Activated CD4-positive, alpha-beta T cell treated with anti-CD3 and anti-CD28 coated beads, Interleukin-2, amount 10 ng/mL, durations not matched to agents 7 days and 5 days (primary cell): ENCODE results near the gene BTN2A1. TPM values are rescaled to one million over a fixed set of nuclear protein-coding genes. Genes with fewer than 3 reads are reported as not detected.
A peak's percentile ranks its signal among the peaks of the same experiment; 100 is the strongest.

Experiments
- CTCF ChIA-PET: fragments of 350-600 bp; sonication (Branson Sonifier 250); formaldehyde crosslinking; loops from one replicate; lab custom pipeline; 2021; ENCODE audit warnings: antibody characterized with exemption; lab: Charles Lee
- POLR2A ChIA-PET: fragments of 350-600 bp; sonication (Branson Sonifier 250); formaldehyde crosslinking; loops from one replicate; lab custom pipeline; 2021; ENCODE audit warnings: antibody characterized with exemption; lab: Charles Lee
- DNase-seq: peaks from one replicate; pipeline ENCODE4 v3.0.0-alpha.2; 2020
- H3K27ac Mint-ChIP-seq: one replicate; pipeline ENCODE4 v1.8.0; 2021; ENCODE audit warnings: mild to moderate bottlenecking, moderate library complexity, mixed read lengths
- H3K27me3 Mint-ChIP-seq: one replicate; pipeline ENCODE4 v1.8.0; 2021; ENCODE audit warnings: mixed read lengths
- H3K36me3 Mint-ChIP-seq: one replicate; pipeline ENCODE4 v1.8.0; 2021; ENCODE audit warnings: low read depth, mixed read lengths
- H3K4me1 Mint-ChIP-seq: one replicate; pipeline ENCODE4 v1.8.0; 2021; ENCODE audit warnings: mixed read lengths
- H3K4me3 Mint-ChIP-seq: one replicate; pipeline ENCODE4 v1.8.0; 2021; ENCODE audit warnings: mild to moderate bottlenecking, moderate library complexity, mixed read lengths
- H3K9me3 Mint-ChIP-seq: one replicate; pipeline ENCODE4 v1.8.0; 2021; ENCODE audit warnings: mixed read lengths
- total RNA-seq, 2 experiments: library from RNA; stranded (reverse); gene quantifications; one replicate each; pipeline ENCODE4 v1.2.3, GENCODE V29; 2021

Gene BTN2A1
- total RNA-seq, 2 experiments from 2014 or later = 33.7 to 34.3 TPM

DNA sequence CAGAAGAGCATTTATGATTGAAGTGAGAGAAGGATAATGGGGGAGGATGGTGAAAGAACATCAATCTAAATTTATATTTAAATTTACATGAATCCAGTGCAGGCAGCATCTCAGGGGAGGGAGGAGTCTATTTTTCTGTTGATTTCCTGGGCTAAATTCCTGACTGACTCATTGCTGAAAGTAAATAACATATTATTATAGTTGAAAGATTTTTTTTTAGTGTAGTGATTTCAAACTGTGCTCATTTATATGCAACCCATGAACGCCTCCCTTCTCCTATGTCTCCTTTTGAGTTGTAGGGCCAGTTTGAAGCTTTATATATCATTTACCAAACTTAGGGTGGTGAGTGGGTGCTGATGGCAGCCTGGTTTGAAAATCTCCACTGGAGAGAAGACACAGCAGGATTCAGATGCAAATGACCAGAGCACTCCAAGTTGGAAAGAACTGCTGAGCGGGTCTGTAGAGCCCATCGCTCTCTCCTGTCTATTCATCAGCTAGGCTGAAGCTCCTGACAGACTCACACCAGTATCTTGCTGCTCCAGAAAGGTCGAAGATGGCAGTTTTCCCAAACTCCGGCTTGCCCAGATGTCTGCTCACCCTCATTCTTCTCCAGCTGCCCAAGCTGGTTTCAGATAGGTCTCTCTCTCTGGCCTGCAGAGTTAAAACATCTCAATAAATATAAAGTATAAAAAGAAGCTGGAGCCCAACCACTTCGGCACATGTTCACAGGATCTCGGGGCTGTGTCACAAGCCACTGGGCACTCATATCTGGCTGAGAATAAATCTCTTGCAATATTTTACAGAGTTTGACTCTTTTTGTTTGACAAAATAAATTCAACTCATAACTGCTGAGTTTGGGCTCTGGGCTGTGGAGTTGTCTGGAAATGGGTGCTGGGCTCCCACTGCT lies 18.3 kb downstream of the BTN2A1 start:
- DNase-seq = no peak
- no peaks in the 10 kb centered on the region for H3K27me3 Mint-ChIP-seq
- peaks cover 46% of the 10 kb centered on the region for H3K36me3 Mint-ChIP-seq
- H3K27ac Mint-ChIP-seq = peak overlapping the region; percentile 100
- peaks cover 56% of the 10 kb centered on the region for H3K4me1 Mint-ChIP-seq
- ChIA-PET POLR2A (interaction anchor here (0.6 kb wide), 1 partner anchor 54 kb away, joined by 4 read pairs; no protein-coding TSS in a partner anchor), CTCF (interaction anchor here (0.9 to 1.2 kb wide), 2 partner anchors 9 to 14 kb away, joined by 3 to 5 read pairs; no protein-coding TSS in a partner anchor)
- H3K4me3 Mint-ChIP-seq = peak overlapping the region; percentile 100
- H3K9me3 Mint-ChIP-seq = peaks cover 16% of the 10 kb centered on the region

DNA sequence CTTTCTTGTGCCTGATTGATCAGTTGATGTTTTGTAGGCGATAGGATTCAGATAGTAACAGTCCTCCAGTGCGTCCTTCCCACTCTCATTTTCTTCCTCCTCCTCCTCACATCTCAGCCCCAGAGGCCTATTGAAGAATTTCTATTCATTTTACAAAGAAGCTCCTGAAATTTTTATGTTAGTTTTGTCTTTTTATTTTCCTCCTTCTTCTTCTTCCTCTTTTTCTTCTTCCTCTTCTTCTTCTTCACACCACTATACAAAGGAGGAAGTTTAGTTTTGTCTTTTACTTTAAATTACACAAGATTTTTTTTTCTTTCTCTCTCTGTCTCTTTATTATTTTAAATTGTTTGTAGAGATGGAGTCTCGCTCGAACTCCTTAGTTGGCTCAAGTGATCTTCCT lies 19.1 kb downstream of the BTN2A1 start:
- Mint-ChIP-seq H3K4me3 (no peak overlapping the region), H3K27ac (peak overlapping the region; percentile 42), H3K36me3 (peaks cover 37% of the 10 kb centered on the region), H3K9me3 (peaks cover 10% of the 10 kb centered on the region), H3K4me1 (peaks cover 49% of the 10 kb centered on the region), H3K27me3 (no peaks in the 10 kb centered on the region)
- ChIA-PET POLR2A (no interaction called here), CTCF (interaction anchor here (0.9 to 1.2 kb wide), 2 partner anchors 8 to 13 kb away, joined by 3 to 5 read pairs; no protein-coding TSS in a partner anchor)
- DNase-seq = no peak

DNA sequence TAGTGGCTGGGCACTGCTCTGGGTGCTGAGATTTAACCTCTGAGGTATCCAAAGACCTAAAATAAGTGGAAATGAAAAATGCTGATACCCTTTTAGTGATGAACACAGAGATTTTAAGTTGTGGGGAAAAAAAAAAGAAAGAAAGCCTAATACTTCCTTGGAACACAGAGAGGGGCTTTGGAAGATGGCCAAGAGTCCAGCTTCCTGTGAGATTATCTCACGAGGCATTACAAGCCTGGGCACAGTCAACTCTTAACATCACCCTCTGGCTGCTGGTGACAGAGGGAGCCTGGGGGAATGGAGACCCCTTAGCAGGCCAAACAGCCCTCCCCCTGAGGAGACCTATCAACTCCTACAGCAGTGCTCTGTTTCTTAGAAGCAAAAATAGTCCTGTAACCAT lies 19.7 kb downstream of the BTN2A1 start:
- no peak for DNase-seq
- peaks cover 7% of the 10 kb centered on the region for H3K9me3 Mint-ChIP-seq
- H3K27ac Mint-ChIP-seq = no peak overlapping the region
- ChIA-PET POLR2A (no interaction called here), CTCF (interaction anchor here (1.2 kb wide), 1 partner anchor 13 kb away, joined by 5 read pairs; no protein-coding TSS in a partner anchor)
- no peak overlapping the region for H3K4me3 Mint-ChIP-seq
- peaks cover 47% of the 10 kb centered on the region for H3K4me1 Mint-ChIP-seq
- H3K27me3 Mint-ChIP-seq = no peaks in the 10 kb centered on the region
- peaks cover 32% of the 10 kb centered on the region for H3K36me3 Mint-ChIP-seq

DNA sequence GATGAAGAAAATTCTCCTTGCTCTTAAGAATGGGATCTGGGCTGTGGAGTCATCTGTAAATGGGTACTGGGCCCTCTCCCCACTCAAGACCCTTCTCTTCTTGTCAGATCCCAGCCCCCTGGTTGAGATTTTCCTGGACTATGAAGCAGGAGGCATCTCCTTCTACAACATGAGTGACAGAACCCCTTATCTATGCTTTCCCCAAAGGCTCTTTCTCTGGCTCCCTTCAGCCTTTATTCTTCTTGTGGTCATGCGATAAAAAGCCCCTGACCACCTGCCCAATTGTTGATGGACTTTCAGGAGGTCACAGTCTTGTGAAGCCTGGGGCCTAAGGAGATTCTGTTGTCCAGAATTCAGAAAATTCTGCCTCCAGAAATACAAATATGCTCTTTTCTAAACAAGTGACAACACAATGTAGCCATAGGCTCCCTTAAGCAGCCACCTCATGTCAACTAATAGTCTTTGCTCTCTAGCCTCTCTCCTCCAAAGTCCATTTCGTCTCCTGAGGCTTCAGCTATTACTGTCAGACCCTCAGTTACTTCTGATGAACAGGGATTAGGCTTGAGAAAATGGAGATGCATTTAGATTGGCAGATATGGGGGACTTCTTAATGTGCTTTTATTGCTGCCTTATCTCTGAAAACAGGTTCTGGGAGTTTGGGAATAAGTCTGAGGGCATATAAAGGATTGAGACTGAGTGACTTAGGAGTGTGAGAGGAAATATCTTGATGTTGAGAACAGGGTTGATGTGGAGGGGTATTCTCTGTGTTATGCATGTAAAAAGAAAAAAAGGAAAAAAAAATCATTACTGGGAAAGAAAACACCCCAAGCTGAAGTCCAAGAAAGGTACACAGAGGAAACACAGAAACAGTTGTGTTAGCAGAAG lies 20.6 kb downstream of the BTN2A1 start:
- ChIA-PET CTCF (no interaction called here), POLR2A (no interaction called here)
- Mint-ChIP-seq H3K27me3 (no peaks in the 10 kb centered on the region), H3K9me3 (no peaks in the 10 kb centered on the region), H3K4me3 (no peak overlapping the region), H3K36me3 (peaks cover 23% of the 10 kb centered on the region), H3K4me1 (peaks cover 37% of the 10 kb centered on the region), H3K27ac (no peak overlapping the region)
- DNase-seq = no peak

DNA sequence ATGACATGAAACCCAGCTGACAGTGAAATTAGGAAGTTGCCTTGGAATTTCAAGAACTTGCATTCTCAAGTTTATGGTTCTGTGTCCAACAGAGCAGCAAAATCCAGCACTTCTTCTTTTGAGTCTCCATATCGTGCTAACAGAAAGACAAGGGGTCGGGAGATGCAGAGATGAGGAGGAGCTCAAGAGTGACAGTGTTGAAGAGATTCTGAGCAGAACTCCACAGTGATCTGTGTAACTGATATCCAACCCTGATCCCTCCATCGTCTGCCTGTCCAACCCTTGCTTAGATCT lies 21.2 kb downstream of the BTN2A1 start:
- peaks cover 33% of the 10 kb centered on the region for H3K4me1 Mint-ChIP-seq
- H3K27ac Mint-ChIP-seq = no peak overlapping the region
- CTCF ChIA-PET = interaction anchor here (1.2 kb wide), 1 partner anchor 9 kb away, joined by 3 read pairs; no protein-coding TSS in a partner anchor
- no peak for DNase-seq
- H3K36me3 Mint-ChIP-seq = peaks cover 21% of the 10 kb centered on the region
- no peak overlapping the region for H3K4me3 Mint-ChIP-seq
- POLR2A ChIA-PET = no interaction called here
- H3K27me3 Mint-ChIP-seq = no peaks in the 10 kb centered on the region
- H3K9me3 Mint-ChIP-seq = no peaks in the 10 kb centered on the region

DNA sequence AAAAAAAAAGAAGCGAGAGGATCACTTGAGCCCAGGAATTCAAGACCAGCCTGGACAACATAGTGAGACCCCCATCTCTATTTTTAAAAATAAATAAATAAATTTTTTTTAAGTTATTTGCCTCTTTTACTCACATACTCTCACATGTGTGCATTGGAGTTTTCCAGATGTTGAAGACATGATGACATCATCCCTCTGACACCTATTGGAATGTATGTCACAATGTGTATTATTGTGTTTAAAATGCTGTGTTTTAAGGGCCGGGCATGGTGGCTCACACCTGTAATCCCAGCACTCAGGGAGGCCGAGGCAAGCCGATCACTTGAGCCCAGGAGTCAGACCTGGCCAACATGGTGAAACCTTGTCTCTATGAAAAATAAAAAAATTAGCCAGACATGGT lies 24.6 kb downstream of the BTN2A1 start:
- ChIA-PET POLR2A (no interaction called here), CTCF (no interaction called here)
- Mint-ChIP-seq H3K4me3 (no peak overlapping the region), H3K36me3 (peaks cover 4% of the 10 kb centered on the region), H3K4me1 (peaks cover 9% of the 10 kb centered on the region), H3K27ac (no peak overlapping the region), H3K9me3 (peaks cover 6% of the 10 kb centered on the region), H3K27me3 (no peaks in the 10 kb centered on the region)
- no peak for DNase-seq

DNA sequence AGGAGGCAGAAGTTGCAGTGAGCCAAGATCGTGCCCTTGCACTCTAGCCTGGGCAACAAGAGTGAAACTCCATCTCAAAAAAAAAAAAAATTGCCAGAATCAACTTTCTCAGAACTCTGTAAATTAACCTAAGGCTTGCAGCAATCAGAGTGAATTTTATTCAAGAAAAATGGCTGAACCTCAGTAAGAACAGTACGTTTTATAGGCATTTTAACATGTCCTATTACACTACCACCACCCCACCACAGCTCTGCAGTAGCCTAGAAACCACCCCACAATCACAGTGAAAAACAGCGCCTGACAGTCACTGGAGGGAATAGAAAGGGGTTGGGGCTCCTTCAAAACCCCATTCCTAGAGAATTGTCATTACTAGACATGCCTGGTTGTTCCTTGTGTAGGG lies 26.0 kb downstream of the BTN2A1 start:
- no peak for DNase-seq
- CTCF ChIA-PET = no interaction called here
- Mint-ChIP-seq H3K4me3 (no peak overlapping the region), H3K27ac (no peak overlapping the region), H3K36me3 (peaks cover 3% of the 10 kb centered on the region), H3K4me1 (peaks cover 5% of the 10 kb centered on the region), H3K27me3 (peaks cover 5% of the 10 kb centered on the region), H3K9me3 (peaks cover 12% of the 10 kb centered on the region)
- POLR2A ChIA-PET = no interaction called here

DNA sequence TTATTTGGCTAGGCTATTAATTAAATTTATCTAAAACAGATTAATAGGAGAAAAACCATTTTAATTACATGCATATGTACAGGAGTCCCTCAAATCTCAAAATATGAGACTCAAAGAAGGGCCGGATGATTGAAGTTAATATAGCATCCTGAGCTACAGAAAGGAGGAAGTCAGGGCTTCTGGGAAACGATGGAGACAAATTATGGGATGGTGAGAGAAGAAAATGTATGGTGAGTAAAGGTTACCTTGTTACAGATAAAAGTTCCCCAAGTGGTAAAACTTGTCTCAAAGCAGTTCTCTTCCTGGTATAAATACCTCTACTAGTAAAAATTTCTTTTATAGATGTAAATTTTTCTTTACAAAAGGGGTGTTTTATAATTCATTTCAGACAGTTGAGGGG lies 26.4 kb downstream of the BTN2A1 start:
- Mint-ChIP-seq H3K27ac (no peak overlapping the region), H3K4me1 (peaks cover 5% of the 10 kb centered on the region), H3K36me3 (peaks cover 3% of the 10 kb centered on the region), H3K27me3 (peaks cover 5% of the 10 kb centered on the region), H3K9me3 (peaks cover 15% of the 10 kb centered on the region), H3K4me3 (no peak overlapping the region)
- DNase-seq = no peak
- POLR2A ChIA-PET = no interaction called here
- CTCF ChIA-PET = interaction anchor here (1.1 to 1.6 kb wide), 2 partner anchors 8 to 10 kb away, joined by 3 to 8 read pairs; no protein-coding TSS in a partner anchor

DNA sequence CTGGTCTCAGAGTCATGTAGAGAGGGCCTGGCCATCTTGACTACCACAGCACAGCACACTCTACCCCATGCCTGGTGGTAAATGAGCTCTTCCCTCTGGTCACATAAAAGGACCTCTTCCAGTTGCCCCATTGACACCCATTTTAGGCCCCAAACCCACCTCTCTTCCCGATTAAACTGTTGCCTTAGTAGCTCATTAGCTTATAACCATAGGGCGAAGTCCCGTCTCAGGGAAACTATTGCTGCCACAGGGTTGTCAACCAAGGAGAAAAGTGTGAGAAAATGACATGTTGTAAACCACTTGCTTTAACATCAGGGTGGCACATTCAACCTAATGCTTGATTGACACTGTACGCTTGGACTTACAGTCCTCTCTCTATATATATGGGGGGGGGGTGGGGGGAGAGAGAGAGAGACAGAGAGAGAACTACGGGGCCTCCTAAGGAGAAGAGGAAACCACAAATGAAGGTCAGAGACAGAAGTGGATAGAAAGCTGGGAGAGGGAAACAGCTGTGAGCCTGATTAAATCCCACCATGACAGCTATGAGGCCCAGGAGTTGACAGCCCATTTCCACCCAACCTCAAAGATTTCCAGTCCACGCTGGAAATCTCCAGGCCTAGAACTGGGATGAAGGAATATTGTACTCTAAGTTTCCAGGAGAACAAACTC lies 27.5 kb downstream of the BTN2A1 start:
- Mint-ChIP-seq H3K27me3 (peaks cover 5% of the 10 kb centered on the region), H3K36me3 (peaks cover 3% of the 10 kb centered on the region), H3K4me3 (no peak overlapping the region), H3K4me1 (peaks cover 9% of the 10 kb centered on the region), H3K27ac (no peak overlapping the region), H3K9me3 (peaks cover 15% of the 10 kb centered on the region)
- CTCF ChIA-PET = interaction anchor here (0.6 to 1.6 kb wide), 3 partner anchors 9 to 17 kb away, joined by 3 to 8 read pairs (median 3); no protein-coding TSS in a partner anchor
- no peak for DNase-seq
- POLR2A ChIA-PET = no interaction called here

DNA sequence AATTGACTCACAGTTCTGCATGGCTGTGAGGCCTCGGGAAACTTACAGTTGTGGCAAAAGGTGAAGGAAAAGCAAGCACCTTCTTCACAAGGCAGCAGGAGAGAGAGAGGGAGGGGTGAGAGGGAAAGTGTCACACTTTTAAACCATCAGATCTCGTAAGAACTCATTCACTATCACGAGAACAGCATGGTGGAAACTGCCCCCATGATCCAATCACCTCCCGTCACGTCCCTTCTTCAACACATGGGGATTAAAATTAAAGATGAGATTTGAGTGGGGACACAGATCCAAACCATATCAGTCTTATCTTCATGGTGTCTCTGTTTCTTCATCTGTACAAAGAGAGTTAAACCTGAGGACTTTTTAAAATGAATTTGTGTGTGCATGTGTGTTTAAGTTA lies 28.6 kb downstream of the BTN2A1 start:
- DNase-seq = no peak
- Mint-ChIP-seq H3K27me3 (peaks cover 5% of the 10 kb centered on the region), H3K9me3 (peaks cover 15% of the 10 kb centered on the region), H3K4me1 (peaks cover 4% of the 10 kb centered on the region), H3K27ac (no peak overlapping the region), H3K4me3 (no peak overlapping the region), H3K36me3 (peaks cover 3% of the 10 kb centered on the region)
- ChIA-PET CTCF (no interaction called here), POLR2A (no interaction called here)

DNA sequence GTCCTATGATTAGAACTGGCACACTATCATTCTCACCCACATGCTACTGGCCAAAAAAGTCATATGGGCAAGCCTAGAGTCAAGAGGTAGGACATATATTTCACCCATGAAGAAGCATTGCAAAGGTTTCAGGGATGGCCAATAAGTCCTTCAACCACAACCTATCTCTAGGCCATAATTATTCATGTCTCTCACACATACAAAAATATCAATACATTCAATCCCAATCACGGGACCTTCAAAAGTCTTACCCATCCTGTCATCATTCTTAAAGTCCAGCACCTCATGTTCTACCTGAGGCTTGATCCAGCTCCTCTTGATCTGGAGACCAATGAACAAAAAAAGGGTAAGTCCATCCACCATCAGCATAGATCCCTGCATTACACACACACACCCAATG lies 29.7 kb downstream of the BTN2A1 start:
- Mint-ChIP-seq H3K27me3 (peaks cover 5% of the 10 kb centered on the region), H3K36me3 (peaks cover 3% of the 10 kb centered on the region), H3K9me3 (peaks cover 15% of the 10 kb centered on the region), H3K4me1 (peaks cover 4% of the 10 kb centered on the region), H3K27ac (no peak overlapping the region), H3K4me3 (no peak overlapping the region)
- DNase-seq = no peak
- CTCF ChIA-PET = interaction anchor here (0.9 to 1.1 kb wide), 3 partner anchors 8 to 13 kb away, joined by 3 to 4 read pairs (median 3); no protein-coding TSS in a partner anchor
- POLR2A ChIA-PET = no interaction called here
